GM18907 (cell line): ENCODE data around the gene ZNF574.

Experiments used
- ATAC-seq: cut with Tn5 transposase; IDR thresholded peaks from one replicate; pipeline ENCODE4 v1.9.1; 2021; ENCODE audit warnings: mild to moderate bottlenecking, moderate library complexity; ENCODE audit not compliant: unreplicated experiment

The ZNF574 gene

GRCh38 chr19:42057846-42058245, 18.1 kb upstream of the ZNF574 start:
- ATAC-seq, result no peak

DNA sequence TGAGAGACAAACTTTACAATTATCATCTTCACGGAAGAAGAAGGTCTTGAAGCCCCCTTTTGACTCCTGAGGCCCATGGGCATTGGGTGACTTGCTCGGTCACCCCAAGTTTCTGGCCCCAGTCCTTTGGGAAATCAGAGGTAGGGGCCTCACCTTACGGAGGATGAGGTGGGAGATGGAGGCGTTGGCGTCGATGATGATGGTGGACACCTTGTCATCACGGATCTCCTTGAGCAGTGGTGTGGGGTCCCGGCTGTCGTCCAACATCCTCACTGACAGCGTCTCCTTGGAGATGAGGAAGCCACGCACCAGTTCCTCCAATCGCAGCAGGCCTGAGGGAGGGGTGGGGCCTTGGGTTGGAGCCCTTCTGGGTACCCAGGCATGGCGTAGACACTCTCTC, 16.8 kb upstream of the ZNF574 start:
- no peak for ATAC-seq

DNA sequence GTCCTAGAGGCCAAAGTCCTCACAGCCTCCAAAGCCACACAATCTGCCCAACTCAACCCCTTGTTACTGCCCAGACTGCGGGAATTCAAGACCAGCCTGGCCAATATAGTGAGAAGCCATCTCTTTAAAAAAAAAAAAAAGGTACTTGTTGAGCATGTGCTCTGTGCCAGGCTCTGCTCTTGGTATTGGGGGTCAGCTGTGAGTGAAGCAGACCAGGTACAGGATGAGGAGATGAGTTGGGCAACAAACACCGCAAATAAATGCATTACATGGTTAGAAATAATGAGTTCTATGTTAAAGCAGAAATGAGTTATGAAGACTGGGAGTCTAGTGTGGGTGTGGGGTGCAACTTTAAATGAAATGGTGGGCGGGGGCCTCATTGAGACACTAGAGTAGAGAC, 15.8 kb upstream of the ZNF574 start:
- ATAC-seq, result no peak

GRCh38 chr19:42062381-42062780, 13.6 kb upstream of the ZNF574 start:
- ATAC-seq, result no peak

DNA sequence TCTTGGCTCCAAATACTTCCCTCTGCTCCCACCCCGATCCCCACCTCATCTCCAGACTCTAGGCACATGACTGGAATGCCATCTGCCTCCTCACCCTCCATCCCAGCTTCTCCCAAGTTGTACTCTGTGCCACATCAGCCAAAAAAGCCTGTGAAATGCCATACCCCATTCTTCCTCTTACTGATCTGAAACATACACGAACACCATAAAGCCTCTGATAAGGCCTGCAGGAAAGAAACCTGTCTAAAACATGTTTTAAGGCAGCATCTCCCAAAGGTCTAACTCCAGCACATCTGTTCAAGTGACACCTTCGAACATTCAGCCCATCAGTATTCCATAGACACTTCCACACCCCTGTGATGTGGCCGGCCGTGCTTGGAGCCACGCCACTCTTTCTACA, 11.5 kb upstream of the ZNF574 start:
- no peak for ATAC-seq

DNA sequence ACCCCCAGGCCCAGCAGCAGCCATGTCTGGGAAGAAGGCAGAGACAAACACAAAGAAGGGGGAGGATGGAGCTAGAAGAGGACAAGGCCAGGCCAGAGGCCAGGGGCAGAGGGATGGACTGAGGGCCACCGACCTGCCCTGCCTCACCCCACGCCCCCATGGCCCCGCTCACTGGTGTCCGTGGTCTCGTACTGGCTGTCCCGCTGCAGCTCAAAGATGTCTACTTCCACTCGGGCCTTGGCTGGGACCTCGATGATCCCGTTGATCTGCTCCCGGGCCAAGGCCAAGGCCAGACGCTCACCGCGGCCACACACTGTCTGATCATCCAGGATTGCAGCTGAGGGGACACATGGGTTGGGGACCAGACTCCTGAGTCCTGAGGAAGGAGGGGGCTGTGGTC, 10.9 kb upstream of the ZNF574 start:
- no peak for ATAC-seq

DNA sequence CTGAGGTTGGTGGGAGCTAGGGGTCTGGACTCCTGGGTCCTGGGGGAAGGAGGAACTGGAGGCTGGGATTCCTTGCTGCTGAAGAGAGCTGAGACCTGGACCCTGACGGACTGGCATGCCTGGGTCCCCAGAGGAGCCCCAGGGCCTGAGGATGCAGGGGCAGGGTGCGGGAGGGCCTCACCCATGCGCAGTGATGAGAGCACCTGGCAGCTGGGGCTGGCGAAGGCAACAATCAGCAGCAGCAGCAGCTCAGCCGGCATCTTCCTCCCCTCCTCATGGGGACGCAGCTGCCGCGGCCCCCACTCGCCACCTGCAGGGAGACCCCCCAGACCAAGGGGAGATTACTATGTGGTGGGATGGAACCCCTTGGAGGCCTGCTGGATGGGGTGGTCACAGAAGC, 10.5 kb upstream of the ZNF574 start:
- ATAC-seq, result no peak

DNA sequence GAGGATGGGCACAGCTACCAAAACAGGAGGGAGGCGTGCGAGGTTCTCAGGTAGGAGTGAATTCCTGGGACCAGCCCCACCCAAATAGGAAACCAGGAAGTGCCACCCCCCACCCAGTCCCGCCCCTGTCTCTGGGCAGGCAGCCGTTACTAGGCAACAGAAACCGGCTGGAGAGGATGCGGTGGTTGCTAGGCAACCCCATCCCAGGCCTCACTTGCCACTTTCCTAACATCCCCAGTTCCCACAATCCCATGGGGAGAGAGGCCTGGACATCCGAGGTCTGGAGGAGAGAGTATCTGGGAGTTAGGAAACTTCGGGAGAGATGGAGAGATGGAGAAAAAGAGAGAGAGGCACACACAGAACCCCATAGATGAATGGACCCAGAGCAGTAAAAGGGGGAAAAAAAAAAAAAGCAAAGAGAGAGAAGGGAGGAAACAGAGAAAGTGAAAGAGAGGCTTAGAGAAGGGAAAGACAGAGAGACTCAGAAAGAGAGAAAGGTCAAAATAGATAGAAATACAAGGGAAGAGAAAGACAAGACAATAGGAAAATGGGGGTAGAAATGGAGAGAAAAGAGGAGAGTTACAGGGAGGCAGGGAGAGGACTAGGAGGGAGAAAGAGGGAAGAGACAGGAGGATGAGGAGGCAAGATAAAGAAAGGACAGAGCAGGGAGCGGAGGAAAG, 9.8 kb upstream of the ZNF574 start:
- no peak for ATAC-seq

DNA sequence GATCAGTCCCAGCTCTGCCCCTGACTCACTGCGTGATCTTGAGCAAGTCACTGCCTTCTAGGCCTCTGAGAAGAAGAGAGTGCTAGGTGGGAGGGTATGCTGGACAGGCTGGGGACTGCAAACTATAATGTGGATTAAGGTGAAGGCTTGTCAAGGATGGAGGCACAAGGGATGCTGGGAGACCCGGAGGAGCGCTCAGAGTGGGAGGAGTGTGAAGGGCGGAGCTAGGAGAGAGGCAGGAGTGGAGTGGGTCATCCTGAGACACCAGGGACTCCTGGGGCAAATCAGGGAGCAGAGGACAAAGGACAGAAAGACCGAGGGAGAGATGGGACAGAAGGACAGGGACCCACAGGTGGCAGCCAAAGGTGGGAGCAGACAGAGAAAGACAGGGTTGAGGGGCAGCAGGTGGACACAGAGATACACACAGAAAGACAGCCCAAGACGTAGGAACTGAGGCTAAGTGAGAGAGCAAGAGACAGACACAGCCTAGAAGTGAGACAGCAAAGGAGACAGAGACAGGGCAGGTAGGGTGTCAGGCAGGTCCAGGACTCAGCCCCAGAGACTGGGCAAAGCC, 8.6 kb upstream of the ZNF574 start:
- ATAC-seq, result no peak

DNA sequence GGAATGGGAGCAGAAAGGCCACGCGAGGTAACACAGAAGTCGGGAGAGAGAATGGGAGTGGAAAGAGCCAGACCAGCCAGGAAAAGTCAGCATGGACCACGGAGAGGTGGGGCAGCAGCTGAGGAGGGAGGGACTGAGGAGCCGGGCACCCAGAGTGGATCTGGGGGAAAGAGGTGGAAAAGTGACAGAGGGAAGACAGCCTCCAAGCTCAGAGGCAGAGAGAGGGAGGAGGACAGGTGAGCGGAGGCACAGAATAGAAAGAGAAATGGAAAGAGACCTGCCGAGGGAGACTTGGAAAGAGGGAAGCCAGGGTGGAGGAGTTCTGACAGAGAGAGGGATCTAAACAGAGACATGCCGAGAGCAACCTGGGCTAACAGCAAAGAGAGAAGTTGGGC, 7.6 kb upstream of the ZNF574 start:
- no peak for ATAC-seq

DNA sequence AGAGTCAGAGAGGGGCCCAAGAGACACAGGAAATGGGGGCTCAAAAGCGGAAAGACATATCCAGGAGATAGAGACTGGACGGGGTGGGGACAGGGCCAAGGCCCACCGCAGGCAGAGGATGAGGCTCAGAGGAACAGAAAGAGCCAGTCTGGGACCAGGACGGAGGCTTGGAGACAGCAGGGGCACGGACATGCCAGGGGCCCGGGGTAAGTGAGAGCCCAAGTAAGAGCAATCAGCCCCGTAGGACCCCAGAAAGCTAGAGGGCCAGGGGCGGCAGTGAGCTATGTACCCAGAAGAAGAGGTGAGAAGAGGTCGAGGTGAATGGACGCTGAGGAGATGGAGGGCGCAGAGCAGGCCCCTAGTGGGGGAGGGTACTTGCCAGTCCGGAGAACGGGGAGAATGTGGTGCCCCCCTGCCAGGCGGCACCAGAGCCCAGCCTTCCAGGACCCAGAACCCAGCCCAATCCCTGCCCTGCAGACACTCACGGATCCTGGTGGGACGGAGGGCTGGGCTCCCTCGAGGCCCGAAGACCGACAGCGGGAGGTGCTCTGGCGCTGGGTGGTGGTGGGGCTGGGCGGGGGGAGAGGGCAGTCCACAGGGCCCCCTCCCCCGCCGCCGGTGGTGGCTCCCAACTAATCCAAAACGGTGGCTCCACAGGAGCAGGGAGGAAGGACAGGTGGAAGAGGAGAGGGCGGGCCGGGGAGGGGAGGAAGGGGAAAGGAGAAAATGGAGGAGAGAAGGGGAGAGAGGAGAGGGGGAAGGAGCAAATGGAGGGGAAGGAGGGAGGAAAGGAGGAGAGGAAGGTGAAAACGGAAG, 7.0 kb upstream of the ZNF574 start:
- no peak for ATAC-seq

DNA sequence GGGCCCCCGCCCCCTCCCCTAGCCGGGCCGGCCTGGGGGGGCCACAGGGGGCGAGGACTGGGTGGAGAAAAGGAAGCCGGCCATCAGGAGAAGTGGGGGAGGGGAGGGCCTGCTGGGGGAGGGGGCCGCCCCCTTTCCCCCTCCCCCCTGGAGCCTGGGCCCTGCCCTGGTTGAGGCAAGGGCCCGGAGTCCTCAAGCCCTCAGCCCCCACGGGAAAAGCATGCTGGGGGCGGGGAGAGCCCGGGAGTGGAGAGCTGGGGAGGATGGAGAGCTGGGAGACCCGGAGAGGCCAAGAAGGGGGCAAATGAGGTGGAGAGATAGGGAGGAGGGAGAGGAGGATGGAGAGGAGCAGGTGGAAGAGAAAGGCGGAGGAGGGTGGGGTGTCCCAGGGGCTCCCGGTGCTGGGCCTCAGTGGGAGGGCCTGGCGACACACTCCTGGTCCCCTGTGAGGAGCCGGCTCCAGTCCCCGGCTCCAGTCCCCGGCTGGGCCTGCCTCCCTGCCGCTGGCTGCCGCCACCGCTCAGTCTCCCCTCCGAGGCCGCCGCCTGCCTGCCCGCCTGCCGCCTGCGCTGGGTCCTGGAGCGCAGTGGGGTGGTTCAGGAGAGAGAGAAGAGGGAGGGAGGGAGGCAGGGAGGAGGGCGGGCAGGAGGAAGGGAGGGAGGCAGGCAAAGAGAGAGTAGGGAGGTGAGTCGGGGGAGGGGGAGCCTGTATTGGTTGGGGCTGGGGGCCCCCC, 6.2 kb upstream of the ZNF574 start, which contains the start of gene GRIK5:
TSS of gene GRIK5 (minus strand) at position 588 of the 733 bp plus-strand sequence. CDS start 4,436 bp downstream, outside the sequence.
- no peak for ATAC-seq

GRCh38 chr19:42071247-42071646, 4.7 kb upstream of the ZNF574 start:
- no peak for ATAC-seq

DNA sequence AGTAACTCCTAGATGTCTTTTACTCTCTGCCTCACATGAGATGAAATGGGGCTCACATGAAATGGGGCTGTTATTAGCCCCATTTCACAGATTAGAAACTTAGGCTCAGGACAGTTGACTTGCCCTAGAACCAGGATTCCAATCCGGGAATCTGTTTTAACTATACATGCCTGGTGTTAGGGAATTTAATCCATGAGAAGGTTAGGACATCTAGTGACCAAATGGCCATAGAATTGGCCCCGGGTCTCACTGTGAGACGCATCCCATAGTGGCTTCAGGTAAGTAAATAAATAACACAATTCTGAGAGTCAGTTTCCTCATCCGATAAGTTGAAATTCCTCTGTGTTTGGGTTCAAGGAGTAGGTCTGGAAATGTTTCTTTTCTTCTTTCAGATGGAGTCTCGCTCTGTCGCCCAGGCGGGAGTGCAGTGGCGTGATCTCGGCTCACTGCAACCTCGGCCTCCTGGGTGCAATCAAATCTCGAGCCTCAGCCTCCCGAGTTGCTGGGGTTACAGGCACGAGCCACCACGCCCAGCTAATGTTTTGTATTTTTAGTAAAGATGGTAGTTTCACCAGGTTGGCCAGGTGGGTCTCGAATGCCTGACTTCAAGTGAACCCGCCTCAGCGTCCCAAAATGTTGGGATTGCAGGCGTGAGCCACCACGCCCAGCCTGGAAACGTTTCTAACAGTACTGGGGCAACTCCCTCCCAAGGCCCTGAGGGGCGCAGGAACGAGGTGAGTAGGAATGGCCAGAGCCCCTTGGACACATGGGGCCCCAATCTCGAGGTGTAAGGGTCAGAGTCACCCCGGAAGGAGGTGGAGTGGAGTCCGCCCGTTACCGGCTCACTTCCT, 1.2 kb upstream of the ZNF574 start:
- ATAC-seq, result no peak

DNA sequence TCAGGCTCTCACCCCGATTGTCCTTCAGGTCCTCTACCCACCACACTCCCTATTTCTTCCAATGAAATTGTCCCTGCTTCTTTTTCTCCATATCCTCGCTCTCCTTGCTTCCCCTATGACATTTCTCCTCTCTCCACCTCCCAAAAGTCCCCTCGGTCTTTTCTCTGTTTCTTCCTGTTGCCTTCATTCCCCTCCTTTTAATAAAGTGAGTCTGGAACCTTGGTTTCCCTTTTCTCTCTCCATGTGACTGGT, 676 bp upstream of the ZNF574 start:
- ATAC-seq, result no peak

GRCh38 chr19:42076380-42076944, 496 bp downstream of the ZNF574 start:
- no peak for ATAC-seq

DNA sequence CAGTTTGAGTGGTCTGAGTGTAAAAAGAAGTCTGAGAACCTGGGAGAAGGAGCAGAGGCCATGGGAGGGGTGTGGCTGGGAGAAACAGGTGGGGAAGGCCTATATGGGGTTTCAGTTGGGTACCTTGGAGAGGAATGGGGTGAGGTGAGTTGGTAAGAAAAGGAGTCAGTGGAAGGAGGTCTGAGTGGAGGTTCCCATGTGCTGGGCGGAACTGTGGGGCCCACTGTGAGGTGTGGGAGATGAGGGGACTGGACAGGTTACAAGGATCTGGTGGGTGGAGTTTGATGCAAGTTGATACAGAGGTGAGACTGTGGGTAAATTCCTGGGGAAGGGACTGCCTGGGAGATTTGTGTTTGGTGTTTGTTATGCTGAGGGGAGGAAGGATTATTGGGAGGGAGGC, 2.1 kb downstream of the ZNF574 start:
- ATAC-seq, result no peak

DNA sequence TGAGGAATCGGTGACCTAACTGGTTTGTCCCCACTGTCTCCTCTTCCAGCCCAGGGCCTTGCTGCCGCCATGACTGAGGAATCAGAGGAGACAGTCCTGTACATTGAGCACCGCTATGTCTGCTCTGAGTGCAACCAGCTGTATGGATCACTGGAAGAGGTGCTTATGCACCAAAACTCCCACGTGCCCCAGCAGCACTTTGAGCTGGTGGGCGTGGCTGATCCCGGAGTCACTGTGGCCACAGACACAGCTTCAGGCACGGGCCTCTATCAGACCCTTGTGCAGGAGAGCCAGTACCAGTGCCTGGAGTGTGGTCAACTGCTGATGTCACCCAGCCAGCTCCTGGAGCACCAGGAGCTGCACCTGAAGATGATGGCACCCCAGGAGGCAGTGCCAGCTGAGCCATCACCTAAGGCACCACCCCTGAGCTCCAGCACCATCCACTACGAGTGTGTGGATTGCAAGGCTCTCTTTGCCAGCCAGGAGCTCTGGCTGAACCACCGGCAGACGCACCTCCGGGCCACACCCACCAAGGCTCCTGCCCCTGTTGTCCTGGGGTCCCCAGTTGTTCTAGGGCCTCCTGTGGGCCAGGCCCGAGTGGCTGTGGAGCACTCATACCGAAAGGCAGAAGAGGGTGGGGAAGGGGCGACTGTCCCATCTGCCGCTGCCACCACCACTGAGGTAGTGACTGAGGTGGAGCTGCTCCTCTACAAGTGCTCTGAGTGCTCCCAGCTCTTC, 2.7 kb downstream of the ZNF574 start:
- ATAC-seq, result no peak

- ATAC-seq, result no peak
Observed at GRCh38 chr19:42079276-42079669, 3.3 kb downstream of the ZNF574 start.
